Brain pericyte (primary cell): ENCODE measurements around the gene AMPD2.

Source experiments
- DNase-seq: peaks from one replicate; pipeline ENCODE4 v3.0.0-alpha.2; 2012; ENCODE audit warnings: low read depth, low spot score

The AMPD2 gene

DNA sequence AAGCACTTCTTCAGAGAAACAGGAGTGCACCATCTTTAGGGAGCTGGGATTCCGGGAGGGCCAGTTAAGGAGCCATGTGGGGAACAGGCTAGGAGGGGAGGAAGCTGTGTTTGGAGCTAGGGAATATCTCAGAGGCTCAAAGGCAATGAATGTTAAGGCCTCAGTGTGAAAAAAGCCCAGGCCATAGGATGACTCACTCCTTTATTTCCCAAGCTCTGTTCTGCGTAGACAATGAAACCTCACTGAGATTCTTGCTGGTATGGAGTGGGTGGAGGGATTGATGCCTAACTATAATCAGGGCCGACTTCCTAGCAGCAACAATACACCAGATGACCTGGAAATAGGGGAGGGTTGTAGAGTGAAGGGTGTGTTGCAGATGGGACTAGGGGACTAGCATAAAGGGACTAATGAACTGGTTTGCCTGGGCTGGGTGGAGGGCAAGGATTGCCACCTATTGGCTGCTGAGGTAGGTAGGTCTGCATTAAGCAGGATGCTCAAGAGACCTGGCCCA lies 2.3 kb upstream of the AMPD2 start:
- no peak for DNase-seq

DNA sequence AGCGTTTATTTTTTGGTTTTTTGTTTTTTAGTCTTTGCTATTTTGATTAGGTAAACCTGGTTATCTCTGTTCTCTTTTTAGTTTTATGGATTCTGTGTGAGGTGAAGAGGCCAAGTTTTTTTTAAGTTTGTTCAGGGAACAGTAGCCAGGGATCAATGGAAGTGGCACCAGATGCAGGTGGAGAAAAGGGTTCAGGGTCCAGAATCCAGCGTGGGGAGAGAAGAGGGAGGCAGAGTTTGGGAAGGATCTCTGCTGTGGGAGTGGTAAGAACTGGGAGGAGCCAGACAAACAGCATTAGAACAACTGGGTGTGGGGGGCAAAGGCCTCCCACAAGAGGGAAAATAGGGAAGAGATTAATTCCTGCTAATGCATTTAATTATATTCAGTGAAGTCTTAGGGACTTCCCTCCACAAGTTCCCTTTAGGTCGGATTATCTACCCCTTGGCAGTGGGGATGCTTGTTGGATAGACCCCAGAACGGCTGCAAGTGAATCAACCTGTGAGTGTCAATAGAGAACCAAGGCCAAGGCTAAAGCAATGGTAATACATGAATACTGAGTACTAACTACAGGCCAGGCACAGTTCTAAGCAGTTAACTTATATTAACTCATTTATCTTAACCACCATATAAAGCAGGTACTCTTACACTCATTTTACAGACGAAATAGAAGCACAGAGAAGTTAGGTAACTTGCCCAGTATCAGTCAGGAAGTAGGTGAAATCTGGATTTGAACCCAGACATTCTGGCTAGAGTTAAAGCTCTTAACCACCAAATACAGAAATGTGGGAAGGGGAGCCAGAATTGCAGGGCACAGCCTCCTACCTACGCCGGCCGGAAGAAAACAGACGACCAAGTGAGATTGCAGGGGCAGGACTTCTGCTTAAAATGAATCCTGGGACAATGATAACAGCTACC lies 719 bp upstream of the AMPD2 start:
- DNase-seq: no peak

DNA sequence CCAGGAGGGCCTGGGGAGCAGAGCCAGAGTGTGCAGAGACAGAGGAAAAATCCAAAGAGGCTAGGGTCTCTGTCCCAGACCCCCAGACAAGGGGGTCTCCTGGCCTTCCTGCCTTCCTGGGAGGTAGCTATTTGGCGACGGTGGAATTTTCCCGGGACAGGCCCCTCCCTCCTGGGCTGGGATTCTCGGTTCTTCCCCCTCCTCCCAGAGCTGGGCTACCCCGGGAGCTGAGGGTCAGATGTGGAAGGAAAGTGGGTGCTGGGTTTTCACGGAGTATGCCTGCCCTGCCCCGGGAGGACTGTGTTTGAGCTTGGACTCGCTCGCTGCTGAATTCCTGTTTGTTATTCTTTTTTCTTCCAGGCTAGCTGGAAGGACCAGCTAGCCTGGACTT lies 759 bp downstream of the AMPD2 start:
- DNase-seq: no peak

DNA sequence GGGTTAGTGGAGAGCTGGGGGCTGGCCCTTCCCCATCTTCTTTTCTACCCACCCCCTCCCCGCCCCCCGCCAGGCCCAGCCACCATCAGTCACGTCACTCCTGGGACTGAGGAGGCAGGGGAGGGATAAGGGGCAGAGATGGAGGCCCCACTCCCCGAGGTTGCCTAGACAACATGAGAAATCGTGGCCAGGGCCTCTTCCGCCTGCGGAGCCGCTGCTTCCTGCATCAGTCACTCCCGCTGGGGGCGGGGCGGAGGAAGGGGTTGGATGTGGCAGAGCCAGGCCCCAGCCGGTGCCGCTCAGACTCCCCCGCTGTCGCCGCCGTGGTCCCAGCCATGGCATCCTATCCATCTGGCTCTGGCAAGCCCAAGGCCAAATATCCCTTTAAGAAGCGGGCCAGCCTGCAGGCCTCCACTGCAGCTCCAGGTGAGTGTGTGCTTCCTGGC lies 1.2 kb downstream of the AMPD2 start:
- DNase-seq: peak; percentile 53

DNA sequence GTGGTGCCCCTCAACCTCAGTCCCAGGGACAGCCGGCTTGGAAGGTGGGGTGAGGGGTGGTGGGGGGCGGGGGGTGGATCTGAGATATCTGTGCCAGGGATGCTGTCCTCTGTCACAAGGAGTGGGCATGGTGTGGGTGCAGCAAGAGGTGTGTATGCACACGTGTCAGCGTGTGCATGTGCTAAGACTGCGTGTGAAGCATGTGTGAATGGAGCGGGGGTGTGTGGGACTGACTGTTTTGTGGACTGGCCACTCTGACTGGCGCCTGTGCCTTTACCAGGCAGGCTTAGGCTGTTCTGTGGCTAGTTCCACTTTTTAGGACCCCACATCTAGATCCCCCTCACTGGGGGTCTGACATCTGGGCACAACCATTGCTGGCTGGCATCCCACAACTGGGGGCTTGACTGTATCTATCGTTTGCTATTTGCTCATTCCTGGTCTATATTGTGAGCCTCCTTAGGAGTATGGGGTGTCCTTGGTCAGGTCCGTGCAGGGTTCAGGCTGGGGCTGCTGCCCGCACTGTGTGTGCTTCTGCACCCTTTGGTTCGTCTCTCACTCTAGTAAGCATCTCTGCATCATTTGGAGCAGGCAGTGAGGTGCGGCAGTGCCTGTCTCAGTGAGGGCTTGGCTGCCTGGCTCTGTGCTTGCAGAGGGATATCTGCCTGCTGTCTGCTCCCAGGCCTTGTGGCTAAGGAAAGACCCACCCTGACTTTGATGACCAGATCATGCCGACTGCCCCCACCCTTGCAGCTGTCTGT lies 1.9 kb downstream of the AMPD2 start:
- DNase-seq: no peak

DNA sequence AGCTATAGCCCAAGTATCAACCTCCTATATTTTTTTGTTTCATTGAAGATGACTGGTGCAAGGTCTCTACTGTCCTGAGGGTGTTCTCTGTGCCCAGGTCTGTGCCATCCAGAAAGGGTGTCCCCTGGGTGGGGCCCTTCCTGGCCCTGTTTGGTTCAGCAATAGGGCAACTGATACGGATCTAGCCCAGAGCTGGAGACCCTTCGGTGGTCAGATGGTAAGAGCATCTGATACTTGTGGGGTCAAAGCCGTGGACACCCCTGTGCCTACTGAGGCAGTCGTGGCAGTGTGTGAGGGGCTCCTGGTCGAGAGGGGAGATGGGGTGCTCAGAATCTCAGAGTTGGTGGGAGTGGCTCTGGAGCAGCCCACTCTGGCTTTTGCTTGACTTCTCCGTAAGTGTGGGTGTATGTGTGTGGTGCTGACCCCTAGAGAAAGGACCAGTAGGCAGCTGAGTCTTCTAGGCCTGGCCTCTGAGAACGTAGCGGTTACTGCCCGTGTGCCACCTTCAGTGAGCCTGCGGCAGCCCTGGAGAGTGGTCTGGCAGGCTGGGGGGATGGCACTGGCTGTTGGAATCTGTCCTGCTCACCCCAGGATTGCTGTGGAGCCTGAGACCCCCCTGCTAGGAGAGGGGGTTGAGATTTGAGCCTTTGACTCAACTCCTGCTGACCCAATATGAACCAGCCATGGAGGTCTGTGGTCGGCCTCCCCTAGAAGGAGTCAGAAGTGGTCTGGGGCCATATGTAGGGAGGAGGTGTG lies 2.7 kb downstream of the AMPD2 start:
- no peak for DNase-seq

DNA sequence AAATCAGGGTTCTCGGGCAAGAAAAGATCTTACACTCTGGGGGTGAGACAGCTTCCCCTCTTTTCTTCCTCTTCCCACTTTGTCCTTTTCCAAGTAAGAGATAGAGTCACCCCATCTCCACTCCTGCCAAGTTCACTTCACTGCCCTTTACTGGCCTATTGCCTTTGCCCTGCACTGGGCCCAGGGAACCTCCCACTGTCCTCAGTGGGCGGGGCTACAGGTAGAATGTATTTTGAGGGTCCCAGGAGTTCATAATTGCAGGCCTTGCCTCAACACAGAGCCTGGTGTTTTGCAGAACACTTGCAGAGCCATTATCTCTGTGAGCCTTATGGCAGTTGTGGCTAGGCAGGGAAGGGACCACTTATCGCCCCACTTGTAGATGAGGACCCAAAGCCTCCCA lies 3.3 kb downstream of the AMPD2 start:
- DNase-seq: no peak

DNA sequence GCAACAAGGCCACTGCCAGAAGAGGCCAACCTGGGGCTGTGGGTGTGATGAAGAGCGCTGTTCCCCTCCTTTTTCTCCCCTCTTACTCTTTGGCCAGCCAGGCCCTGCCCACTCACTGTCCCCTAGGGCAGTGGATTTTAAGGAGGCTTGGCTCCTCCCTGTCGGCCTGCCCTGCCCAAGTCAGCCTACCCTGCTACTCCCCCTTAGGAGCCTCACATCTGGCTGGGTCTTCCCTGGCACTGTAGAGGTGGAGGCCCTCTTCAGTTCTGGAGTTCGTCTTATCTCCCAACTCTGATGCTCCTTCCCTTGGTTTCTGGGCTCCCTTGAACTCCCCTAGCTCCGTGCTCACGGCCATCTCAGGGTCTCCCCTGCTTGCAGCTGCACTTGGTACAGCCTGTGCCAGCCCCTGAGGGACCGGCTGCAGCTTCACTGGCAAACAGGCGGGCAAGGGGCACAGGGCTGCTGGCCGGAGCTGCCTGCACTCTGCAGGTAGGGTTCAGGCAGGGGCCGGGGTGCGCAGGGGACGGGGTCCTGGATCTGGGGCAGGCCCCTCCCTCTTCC lies 4.0 kb downstream of the AMPD2 start:
- DNase-seq: no peak

DNA sequence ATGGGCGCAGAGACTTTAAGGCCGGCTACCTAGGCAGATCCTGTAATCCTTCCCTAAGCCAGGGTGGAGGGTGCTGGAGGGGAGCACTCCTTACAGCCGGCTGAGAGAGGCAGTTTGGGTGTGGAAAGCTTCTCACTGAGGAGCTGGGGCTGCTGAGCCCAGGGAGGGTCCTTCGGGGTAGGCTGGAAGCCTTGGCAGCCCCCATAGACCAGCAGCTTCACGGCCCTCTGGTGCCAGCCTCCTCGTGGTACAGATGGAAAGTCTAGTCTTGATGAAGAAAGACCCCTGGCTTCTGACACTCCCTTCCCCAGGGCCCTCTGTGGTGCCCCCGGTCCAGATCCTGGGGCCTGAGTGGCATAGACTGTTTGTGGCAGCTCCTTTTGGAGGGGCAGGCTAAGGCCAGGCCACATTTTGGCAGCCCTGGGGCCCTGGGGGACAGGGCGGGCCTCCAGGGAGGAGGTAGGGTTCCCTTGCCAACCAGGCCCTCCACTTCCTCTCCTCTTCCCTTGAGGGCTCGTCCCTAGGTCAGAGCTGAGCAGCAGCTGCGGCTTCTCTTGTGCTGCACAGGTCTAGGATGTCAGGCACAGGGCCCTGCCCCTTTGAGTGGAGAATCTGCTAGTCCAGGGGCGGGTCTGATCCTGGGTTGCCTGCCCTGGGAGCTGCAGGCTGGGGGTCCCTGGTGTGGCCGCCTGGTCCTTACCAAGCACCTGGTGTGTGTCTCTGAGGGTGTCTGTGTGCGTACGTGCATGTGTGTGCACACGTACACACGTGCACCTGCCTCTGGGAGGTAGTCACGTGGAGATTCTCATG lies 4.8 kb downstream of the AMPD2 start:
- no peak for DNase-seq

DNA sequence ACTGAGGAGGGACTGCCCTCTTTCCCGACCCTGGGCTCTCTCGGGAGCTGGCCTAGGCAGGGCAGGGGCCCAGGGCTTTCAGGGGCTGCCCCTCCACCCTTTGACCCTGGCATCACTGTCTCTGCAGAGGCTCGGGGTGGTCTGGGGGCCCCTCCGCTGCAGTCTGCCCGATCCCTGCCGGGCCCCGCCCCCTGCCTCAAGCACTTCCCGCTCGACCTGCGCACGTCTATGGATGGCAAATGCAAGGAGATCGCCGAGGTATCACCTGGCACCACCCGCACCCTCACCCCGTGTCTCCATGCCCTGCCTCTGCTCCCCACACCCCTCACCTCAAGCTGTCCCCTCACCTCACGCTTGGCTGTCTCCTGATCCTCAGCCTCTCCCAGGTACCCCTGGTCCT lies 5.5 kb downstream of the AMPD2 start:
- DNase-seq: no peak

DNA sequence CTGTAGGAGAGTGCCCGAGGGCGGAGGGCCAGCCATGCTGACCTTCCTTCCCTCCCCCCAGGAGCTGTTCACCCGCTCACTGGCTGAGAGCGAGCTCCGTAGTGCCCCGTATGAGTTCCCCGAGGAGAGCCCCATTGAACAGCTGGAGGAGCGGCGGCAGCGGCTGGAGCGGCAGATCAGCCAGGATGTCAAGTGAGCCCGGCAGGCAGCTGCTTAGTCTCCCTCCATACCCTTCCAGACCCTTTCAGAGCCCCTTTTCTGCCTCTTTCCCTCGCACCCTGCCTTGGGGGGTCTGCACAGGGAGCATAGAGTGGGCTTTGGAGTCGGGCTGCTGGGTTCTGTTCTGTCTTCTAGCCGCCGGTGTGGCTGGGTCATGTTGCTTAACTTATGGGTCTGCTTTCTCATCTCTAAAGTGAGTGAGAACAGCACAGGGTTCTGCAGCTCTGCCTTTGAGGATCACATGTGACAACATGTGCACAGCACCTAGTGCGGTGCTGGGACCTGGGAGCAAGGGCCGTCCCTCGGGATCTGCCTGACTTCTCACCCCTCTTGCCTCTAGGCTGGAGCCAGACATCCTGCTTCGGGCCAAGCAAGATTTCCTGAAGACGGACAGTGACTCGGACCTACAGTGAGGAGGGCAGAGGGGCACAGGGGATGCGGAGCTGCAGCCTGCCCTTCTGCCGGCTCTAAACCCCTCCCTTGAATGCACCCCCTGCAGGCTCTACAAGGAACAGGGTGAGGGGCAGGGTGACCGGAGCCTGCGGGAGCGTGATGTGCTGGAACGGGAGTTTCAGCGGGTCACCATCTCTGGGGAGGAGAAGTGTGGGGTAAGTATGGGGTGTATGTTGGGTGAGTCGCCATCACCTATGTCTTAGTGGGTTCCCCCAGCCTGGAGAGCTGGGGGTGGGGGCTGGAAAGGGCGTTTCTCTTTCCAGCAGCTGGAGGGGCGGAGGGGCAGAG lies 6.2 kb downstream of the AMPD2 start:
- DNase-seq: no peak

DNA sequence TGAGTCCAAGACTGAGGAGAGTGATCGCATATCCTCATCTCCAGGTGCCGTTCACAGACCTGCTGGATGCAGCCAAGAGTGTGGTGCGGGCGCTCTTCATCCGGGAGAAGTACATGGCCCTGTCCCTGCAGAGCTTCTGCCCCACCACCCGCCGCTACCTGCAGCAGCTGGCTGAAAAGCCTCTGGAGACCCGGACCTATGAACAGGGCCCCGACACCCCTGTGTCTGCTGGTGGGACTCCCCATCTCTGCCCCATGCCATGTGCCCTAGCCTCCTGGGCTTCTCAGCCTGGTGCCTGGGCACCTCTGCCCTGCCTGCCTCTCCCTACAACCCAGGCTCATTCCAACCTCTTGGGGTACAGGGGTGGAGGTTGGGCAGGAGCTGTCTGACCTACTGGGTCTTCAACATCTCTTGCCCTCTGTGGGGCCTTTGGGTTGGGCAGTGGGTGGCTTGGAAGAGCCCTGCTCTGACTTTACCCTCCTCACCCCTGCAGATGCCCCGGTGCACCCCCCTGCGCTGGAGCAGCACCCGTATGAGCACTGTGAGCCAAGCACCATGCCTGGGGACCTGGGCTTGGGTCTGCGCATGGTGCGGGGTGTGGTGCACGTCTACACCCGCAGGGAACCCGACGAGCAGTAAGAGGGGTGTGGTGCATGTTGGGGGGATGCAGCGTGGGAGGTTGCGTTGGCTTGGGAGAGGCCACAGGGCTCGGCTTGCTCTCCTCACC lies 7.2 kb downstream of the AMPD2 start:
- no peak for DNase-seq

DNA sequence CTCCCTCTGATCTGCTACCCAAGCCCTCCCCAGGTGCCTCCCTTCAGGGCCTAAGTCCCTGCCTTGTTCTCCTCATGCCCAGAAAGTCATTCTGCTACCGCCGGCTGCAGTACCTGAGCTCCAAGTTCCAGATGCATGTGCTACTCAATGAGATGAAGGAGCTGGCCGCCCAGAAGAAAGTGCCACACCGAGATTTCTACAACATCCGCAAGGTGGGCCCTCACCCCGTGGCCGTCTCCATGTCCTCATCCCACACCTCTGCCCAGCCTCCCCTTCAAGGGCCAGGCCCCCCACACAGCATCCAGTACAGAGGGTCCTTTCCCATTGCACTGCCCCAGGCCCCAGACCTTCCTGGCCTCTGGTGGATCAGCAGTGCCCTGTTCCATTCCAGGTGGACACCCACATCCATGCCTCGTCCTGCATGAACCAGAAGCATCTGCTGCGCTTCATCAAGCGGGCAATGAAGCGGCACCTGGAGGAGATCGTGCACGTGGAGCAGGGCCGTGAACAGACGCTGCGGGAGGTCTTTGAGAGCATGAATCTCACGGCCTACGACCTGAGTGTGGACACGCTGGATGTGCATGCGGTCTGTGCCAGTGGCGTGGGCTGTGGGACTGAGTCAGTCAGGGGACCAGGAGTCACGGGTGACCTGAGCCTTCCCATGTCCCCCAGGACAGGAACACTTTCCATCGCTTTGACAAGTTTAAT lies 8.2 kb downstream of the AMPD2 start:
- no peak for DNase-seq

DNA sequence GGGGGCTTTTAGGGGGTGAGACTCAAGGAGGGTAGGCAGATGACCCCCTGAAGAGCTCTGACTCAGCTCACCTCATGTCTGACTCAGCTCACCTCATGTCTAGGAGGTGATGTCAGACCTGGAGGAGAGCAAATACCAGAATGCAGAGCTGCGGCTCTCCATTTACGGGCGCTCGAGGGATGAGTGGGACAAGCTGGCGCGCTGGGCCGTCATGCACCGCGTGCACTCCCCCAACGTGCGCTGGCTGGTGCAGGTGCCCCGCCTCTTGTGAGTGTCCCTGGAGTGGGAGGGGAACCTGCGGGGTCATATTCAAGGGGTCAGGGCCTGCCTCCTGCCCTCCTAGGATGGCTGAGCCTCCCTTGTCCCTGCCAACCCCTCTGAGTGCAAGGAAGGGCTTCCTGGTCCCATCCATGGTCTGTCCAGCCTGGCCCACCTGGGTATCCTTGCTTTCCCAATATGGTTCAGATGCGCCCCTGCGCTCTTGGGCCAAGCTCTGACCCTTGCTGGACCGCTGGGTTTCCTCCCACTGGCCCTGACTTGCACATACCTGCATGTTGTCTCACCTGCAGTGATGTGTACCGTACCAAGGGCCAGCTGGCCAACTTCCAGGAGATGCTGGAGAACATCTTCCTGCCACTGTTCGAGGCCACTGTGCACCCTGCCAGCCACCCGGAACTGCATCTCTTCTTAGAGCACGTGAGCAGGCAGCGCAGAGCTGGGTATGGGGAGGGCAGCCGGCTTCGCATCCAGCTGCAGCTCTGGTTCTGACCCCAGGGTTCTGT lies 9.1 kb downstream of the AMPD2 start:
- DNase-seq: no peak

DNA sequence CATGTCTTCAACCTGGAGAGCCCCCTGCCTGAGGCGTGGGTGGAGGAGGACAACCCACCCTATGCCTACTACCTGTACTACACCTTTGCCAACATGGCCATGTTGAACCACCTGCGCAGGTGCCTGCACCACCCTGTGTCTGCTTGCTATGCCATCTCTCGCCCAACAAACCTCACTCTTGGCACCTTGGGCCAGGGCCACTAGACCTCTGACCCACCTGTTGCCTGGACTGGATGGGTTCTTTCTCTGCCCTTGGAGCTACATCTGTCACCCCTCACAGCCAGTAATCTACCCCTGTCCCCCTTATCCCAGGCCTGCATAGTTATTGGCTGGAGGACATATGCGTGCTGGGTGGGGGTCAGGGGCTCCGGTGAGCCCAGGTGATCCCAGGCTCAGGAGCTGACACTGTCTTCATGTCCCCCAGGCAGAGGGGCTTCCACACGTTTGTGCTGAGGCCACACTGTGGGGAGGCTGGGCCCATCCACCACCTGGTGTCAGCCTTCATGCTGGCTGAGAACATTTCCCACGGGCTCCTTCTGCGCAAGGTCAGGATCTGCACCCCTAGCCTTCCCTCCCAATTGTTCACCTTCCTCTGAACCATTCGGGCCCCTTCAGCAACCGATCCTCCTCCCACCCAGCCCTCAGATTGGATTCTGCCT lies 9.9 kb downstream of the AMPD2 start:
- DNase-seq: no peak

DNA sequence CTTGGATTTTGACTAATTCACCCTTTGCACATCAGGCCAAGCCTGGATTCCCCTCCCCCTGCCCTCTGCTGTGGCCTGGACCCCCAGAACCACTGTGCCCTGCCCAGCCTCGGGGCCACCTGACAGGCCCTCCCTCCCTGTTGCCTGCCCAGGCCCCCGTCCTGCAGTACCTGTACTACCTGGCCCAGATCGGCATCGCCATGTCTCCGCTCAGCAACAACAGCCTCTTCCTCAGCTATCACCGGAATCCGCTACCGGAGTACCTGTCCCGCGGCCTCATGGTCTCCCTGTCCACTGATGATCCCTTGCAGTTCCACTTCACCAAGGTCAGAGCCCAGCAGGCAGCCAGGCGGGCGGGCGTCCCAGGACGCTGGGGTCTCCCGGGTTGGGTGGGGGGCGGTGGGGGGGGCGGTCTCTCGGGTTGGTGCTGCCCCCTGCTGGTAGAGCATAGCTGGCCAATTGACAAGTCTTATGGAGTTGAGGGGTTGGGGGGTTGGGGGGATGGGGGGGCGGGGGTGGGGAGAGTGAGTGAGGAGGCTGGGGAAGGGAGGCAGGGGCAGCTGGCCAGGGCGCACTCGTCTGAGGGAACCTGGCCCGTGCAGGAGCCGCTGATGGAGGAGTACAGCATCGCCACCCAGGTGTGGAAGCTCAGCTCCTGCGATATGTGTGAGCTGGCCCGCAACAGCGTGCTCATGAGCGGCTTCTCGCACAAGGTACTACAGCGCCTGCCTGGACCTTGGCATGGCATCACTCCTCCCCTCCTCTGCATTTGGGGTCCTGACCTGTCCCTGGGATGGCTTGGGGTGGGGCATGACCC lies 10.7 kb downstream of the AMPD2 start:
- DNase-seq: no peak
